NCI-H748 treated with DMSO at 0.1 percent for 48 hours (cell line): ENCODE data around the gene USP47.
"Not testable (repeated sequence)": the region's sequence is repeated elsewhere in the genome, so short reads cannot be mapped to it uniquely, and the experiment has no call there.

Experiments used
- DNase-seq: peaks from one replicate; lab custom pipeline; 2025; lab: John Stamatoyannopoulos, UW

The USP47 gene

GRCh38 chr11:11831406-11831805, 10.4 kb upstream of the USP47 start:
- not testable (repeated sequence) for DNase-seq

- no peak for DNase-seq
Observed at GRCh38 chr11:11836676-11837231, 5.0 kb upstream of the USP47 start.

- DNase-seq = no peak
Observed at GRCh38 chr11:11839718-11840117, 2.1 kb upstream of the USP47 start.

DNA sequence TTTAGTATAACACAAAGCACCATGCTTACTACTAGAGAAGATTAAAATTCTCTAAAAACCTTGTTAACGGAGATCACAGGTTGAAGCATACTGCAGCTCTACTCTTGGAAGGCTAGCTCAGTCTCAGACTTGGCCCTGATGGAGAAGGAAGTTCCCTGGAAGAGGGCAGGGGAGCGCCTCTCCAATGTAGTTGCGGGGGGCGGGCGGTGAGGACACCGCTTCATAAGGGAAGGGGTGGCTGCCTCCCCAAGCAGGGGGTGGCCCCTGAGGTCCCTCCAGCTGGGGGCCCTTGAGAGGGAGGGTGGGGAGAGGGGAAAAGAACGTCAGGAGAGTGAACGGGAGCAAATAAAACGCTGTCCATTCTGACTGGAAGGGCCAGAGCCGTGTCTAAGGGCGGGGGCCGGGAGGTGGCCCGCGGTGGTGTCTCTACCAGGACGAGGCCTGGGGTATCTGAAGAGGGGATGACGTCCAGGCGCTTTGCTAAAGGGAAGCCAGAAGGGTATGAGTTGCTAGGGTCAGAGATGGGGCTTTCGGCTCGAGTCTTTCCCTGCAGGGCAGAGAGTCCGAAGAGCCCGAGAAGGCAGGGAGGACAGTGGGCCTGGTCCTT, 553 bp upstream of the USP47 start:
- peak; percentile 85 for DNase-seq

GRCh38 chr11:11842421-11843008, 743 bp downstream of the USP47 start:
- DNase-seq = peak; percentile 31

DNA sequence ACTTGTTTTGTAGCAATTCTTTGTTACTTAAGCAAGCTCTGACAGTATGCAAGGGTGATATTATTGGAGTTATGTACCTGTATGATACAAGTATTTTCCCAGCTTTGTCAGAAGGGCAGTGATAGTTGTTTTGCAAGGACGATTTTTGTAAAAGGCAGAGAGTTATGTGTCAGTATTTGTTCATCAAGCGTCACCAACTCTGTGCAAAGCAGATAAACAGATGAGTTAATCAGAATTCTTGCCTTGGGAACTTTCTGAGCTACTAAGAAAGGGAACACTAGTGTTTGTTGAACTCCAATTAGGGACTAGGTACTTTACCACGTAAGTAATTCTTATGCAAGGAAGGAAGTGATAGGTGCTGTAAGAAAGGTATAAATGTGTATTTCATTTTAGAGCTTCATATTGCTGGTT, 1.4 kb downstream of the USP47 start:
- no peak for DNase-seq

DNA sequence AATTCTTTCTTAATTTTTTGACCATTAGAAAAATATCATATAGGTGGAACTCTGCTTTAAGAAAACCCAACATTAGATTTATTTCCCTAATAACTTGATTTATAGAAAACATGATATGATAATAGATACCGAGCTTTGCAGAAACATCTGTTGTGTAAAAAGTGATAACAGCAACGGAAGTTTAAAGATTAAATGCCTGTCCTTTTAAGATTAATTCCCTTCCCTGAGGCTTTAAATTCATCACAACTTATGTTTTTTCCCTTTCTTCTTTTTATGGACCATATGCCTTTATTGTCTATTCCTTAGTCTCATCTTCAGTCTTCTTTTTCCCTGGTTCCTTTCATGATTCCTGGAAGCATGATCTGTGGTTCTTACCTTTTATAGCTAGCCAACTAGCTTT, 1.9 kb downstream of the USP47 start:
- no peak for DNase-seq

DNA sequence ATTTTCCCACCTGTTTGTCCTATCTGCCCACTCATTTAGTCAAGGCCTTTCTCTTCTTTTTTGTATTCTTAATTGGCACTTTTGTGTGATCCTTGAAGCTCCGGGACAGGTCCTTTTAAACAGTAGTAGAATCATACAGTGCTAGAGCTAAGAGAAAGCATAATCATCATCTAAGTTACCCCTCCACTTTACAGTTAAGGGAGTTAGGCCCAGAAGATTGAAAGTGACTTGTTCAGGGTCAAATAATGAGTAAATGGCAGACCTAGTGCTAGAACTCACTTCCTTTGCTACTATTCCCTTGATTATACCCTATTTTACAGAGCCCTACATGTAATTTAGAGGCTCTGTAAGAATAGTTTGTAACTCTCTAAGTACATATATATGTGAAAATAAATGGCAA, 2.5 kb downstream of the USP47 start:
- DNase-seq = no peak

GRCh38 chr11:11845071-11845470, 3.3 kb downstream of the USP47 start:
- peak; percentile 38 for DNase-seq

- DNase-seq = no peak
Observed at GRCh38 chr11:11845551-11845950, 3.8 kb downstream of the USP47 start.

GRCh38 chr11:11847082-11847481, 5.3 kb downstream of the USP47 start:
- DNase-seq = no peak

DNA sequence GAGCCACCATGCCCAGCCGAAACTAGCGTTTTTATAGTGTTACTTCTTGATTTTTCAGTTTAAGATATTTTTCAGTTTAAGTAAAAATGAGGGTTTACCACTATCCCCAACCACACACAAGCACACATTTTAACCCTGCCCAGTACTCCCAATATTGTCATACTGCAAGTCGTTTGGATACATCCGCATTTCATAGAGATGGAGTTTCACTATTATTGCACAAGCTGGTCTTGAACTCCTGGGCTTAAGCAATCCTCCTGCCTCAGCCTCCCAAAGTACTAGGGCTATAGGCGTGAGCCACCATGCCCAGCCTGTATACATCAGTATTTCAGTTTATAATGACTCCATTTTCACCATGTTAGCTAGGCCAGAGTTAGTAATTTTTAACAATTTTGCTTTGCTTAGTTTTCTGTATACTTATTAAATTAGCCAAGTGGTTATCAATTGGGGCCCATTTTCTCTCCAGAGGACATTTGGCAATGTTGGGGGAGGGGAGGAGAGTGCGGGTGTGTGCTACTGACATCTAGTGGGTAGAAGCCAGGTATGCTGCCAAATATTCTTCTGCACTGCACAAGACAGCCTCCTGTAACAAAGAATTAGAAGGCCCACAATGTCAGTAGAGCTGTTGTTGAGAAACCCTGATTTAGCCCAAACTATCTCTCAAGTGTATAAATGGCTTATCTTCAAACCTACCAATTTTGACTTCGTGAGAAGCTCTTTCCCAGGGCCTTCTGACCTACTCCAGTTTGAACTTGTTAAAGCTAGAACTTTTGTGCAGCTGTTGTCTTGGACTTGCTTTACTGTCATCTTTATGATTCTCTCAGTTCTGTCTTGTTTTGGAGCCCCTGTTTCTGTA, 7.3 kb downstream of the USP47 start:
- DNase-seq = peak; percentile 28

GRCh38 chr11:11850668-11851067, 8.9 kb downstream of the USP47 start:
- DNase-seq = no peak

- DNase-seq = no peak
Observed at GRCh38 chr11:11856638-11857037, 14.9 kb downstream of the USP47 start.

- DNase-seq = no peak
Observed at GRCh38 chr11:11857769-11858168, 16.0 kb downstream of the USP47 start.

DNA sequence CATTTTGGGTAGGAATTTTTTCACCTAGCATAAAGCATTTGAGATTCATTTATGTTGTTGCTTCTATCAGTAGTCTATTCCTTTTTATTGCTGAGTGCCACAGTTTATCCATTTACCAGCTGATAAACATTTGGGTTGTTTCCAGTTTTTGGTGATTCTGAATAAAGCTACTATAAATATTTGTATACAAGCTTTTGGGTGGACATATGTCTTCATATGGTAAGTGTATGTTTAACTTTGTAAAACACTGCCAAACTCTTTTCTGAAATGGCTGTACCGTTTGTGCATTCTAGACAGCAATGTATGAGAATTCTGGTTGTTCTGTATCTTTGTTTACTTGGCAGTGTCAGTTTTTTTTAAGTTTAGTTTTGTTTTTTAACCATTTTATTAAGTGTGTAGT, 16.9 kb downstream of the USP47 start:
- no peak for DNase-seq

GRCh38 chr11:11860103-11860979, 18.6 kb downstream of the USP47 start:
- DNase-seq = no peak

DNA sequence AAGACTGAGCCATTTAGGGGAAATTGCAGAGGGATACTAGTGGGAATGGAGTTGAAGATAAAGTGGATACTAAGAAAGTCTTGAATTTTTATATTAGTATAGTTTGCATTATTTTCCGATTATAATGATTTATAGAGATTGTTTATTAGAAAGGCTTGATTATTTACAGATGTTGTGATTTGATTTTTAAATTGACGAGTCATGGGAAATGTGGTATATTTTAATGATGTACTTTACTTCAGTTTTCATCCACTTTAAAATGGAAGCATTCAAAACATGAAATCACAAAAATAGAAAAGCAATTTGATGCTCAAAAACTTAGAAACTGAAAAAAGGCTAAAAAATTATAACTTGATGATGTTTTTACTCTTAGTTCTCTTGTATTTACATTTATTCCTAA, 21.2 kb downstream of the USP47 start:
- DNase-seq = no peak

- DNase-seq = no peak
Observed at GRCh38 chr11:11864332-11864731, 22.6 kb downstream of the USP47 start.

GRCh38 chr11:11864803-11865202, 23.0 kb downstream of the USP47 start:
- DNase-seq = no peak

- no peak for DNase-seq
Observed at GRCh38 chr11:11865449-11865848, 23.7 kb downstream of the USP47 start.

- no peak for DNase-seq
Observed at GRCh38 chr11:11866203-11866602, 24.4 kb downstream of the USP47 start.
